Thoracic aorta (tissue), 2 donors: ENCODE data around the gene TAF11. TPM values are rescaled to one million over a fixed set of nuclear protein-coding genes. Genes with fewer than 3 reads are reported as not detected.

ENCODE experiments used
- ATAC-seq: fragments of 150-250 bp; one replicate; pipeline ENCODE4 v1.8.0; 2017; ENCODE audit warnings: low read depth; ENCODE audit not compliant: insufficient number of reproducible peaks, low FRiP score
- DNase-seq: peaks from one replicate; pipeline ENCODE4 v3.0.0-alpha.2; 2020; ENCODE audit warnings: low spot score
- H3K27ac ChIP-seq, 2 donors: fragments of 200-600 bp; sonication (generic); 1 replicate in 1 of 2; 2 replicates in 1 of 2; pipeline ENCODE4 v1.5.1; 2016; ENCODE audit warnings: mild to moderate bottlenecking in 2 of 2, moderate library complexity in 2 of 2
- H3K27me3 ChIP-seq: fragments of 200-600 bp; sonication (generic); replicated peaks from 2 replicates; pipeline ENCODE4 v1.6.0; 2016; ENCODE audit warnings: mild to moderate bottlenecking; ENCODE audit not compliant: insufficient read depth
- H3K36me3 ChIP-seq: fragments of 200-600 bp; sonication (generic); one replicate; pipeline ENCODE4 v1.5.1; 2016
- H3K4me1 ChIP-seq, 2 donors: fragments of 200-600 bp; sonication (generic); 1 replicate in 1 of 2; 2 replicates in 1 of 2; pipeline versions ENCODE4 v1.5.1 to v1.6.0; 2016; ENCODE audit warnings: low read depth in 2 of 2, mild to moderate bottlenecking in 1 of 2; ENCODE audit not compliant: control insufficient read depth in 1 of 2
- H3K4me3 ChIP-seq: fragments of 200-600 bp; sonication (generic); 2 replicates; pipeline ENCODE4 v1.5.1; 2016; ENCODE audit warnings: mild to moderate bottlenecking
- H3K9me3 ChIP-seq: fragments of 200-600 bp; sonication (generic); 2 replicates; pipeline ENCODE4 v1.5.1; 2016
- total RNA-seq, 2 donors: library from RNA; depleted of rRNA; stranded (reverse); fragments of >200 nt; gene quantifications; one replicate each; pipeline versions ENCODE4 v1.1.0 to v1.2.3, GENCODE V29; 2016
- TF ChIP-seq, protein P1 (sequence below): fragments of 200-600 bp; sonication (generic); IDR thresholded peaks from one replicate; pipeline ENCODE4 v1.5.1; 2019; ENCODE audit warnings: antibody characterized with exemption

TAF11 gene
- total RNA-seq, 2 donors from 2014 or later = 15.8 to 33.2 TPM

GRCh38 chr6:34920097-34920496 lies 32.3 kb upstream of the TAF11 start:
- no peak for DNase-seq
- TF ChIP-seq, protein P1, sequence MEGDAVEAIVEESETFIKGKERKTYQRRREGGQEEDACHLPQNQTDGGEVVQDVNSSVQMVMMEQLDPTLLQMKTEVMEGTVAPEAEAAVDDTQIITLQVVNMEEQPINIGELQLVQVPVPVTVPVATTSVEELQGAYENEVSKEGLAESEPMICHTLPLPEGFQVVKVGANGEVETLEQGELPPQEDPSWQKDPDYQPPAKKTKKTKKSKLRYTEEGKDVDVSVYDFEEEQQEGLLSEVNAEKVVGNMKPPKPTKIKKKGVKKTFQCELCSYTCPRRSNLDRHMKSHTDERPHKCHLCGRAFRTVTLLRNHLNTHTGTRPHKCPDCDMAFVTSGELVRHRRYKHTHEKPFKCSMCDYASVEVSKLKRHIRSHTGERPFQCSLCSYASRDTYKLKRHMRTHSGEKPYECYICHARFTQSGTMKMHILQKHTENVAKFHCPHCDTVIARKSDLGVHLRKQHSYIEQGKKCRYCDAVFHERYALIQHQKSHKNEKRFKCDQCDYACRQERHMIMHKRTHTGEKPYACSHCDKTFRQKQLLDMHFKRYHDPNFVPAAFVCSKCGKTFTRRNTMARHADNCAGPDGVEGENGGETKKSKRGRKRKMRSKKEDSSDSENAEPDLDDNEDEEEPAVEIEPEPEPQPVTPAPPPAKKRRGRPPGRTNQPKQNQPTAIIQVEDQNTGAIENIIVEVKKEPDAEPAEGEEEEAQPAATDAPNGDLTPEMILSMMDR = no peak
- H3K36me3 ChIP-seq = no peaks in the 10 kb centered on the region
- no peaks in the 10 kb centered on the region for H3K27me3 ChIP-seq
- H3K27ac ChIP-seq = no peak overlapping the region
- ATAC-seq = no peak
- no peaks in the 10 kb centered on the region for H3K9me3 ChIP-seq
- no peak overlapping the region for H3K4me3 ChIP-seq
- H3K4me1 ChIP-seq = peaks cover 24 to 48% of the 10 kb centered on the region in 2 donors

- no peaks in the 10 kb centered on the region for H3K9me3 ChIP-seq
- no peak for DNase-seq
- H3K27me3 ChIP-seq = no peaks in the 10 kb centered on the region
- no peak overlapping the region for H3K27ac ChIP-seq
- no peak for ATAC-seq
- TF ChIP-seq, protein P1 = no peak
- H3K4me3 ChIP-seq = no peak overlapping the region
- H3K4me1 ChIP-seq = peaks cover 29 to 52% of the 10 kb centered on the region in 2 donors
- no peaks in the 10 kb centered on the region for H3K36me3 ChIP-seq
These were observed 31.8 kb upstream of the TAF11 start for GRCh38 chr6:34919651-34920050.

GRCh38 chr6:34917626-34918285 lies 29.9 kb upstream of the TAF11 start:
- TF ChIP-seq, protein P1 = no peak
- no peaks in the 10 kb centered on the region for H3K9me3 ChIP-seq
- peaks cover 35 to 66% of the 10 kb centered on the region in 2 donors for H3K4me1 ChIP-seq
- no peaks in the 10 kb centered on the region for H3K27me3 ChIP-seq
- DNase-seq = no peak
- peak overlapping the region; percentile 76 to 85 for H3K27ac ChIP-seq
- no peak for ATAC-seq
- no peak overlapping the region for H3K4me3 ChIP-seq
- H3K36me3 ChIP-seq = no peaks in the 10 kb centered on the region

DNA sequence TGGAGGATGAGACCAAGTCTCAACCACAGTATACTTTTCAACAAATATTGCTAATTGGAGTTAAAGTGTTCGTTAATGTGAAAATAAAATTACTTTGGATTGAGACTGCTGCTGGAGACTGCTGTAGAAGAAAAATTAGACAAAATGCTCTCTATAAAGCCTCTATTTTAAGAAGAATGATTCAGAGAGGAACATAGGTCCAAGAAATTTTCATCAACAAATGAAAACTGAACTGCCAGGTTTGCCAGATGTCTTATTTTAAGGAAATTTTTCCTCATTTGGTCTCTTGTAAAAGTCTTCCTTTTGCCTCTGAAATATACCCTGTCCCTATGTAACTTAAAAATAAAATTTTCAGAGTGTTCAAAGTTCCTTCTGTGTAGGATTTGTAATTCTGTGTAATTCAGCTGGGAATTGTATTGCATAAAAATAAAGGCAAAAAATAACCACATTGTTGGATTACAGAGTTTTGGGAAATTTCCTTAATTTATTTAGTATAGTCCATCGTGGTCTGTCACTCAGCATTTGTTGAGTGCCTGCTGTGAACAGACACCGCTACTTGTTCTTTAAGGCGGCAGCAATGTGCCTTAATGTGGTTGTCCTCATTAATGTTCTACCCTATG lies 28.6 kb upstream of the TAF11 start:
- no peak for DNase-seq
- Histone ChIP-seq H3K27ac (peak overlapping the region; percentile 76 to 85), H3K36me3 (no peaks in the 10 kb centered on the region), H3K4me1 (peaks cover 35 to 75% of the 10 kb centered on the region in 2 donors), H3K27me3 (no peaks in the 10 kb centered on the region), H3K4me3 (peak overlapping the region; percentile 29), H3K9me3 (no peaks in the 10 kb centered on the region)
- peak; percentile 45 for ATAC-seq
- TF ChIP-seq, protein P1 = no peak

DNA sequence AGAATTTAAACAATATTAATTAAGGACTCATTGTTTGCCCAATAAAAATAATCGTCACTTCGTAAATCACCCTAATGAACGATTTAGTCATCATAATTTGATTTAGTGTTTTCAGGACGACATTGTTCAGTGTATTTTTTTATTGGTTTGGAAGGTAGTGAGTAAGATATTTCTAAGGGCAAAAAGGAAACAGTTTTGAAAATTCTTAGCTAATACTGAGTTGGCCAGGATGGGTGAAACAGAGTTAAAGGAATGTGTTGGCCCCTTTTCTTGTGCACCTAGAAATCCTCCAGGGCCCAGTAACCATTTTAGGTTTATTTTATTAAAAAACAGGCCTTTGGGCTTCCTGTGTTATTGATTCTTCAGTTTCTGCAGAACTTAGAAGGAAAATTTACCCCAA lies 26.5 kb upstream of the TAF11 start:
- Histone ChIP-seq H3K4me1 (peaks cover 36 to 83% of the 10 kb centered on the region in 2 donors), H3K27ac (peak overlapping the region; percentile 76 to 85)
- no peak for ATAC-seq

More for the DNA sequence above, 26.5 kb upstream of the TAF11 start:
- Histone ChIP-seq H3K36me3 (no peaks in the 10 kb centered on the region), H3K9me3 (no peaks in the 10 kb centered on the region), H3K4me3 (no peak overlapping the region), H3K27me3 (no peaks in the 10 kb centered on the region)
- TF ChIP-seq, protein P1 = no peak
- DNase-seq = no peak
